GM18517 (cell line): Measurements from ENCODE around the gene ATP8B1.
"Not testable (repeated sequence)": the region's sequence is repeated elsewhere in the genome, so short reads cannot be mapped to it uniquely, and the experiment has no call there.

Experiments
- ATAC-seq: cut with Tn5 transposase; IDR thresholded peaks from one replicate; pipeline ENCODE4 v1.9.1; 2021; ENCODE audit warnings: mild to moderate bottlenecking, moderate library complexity; ENCODE audit not compliant: unreplicated experiment

Gene ATP8B1

DNA sequence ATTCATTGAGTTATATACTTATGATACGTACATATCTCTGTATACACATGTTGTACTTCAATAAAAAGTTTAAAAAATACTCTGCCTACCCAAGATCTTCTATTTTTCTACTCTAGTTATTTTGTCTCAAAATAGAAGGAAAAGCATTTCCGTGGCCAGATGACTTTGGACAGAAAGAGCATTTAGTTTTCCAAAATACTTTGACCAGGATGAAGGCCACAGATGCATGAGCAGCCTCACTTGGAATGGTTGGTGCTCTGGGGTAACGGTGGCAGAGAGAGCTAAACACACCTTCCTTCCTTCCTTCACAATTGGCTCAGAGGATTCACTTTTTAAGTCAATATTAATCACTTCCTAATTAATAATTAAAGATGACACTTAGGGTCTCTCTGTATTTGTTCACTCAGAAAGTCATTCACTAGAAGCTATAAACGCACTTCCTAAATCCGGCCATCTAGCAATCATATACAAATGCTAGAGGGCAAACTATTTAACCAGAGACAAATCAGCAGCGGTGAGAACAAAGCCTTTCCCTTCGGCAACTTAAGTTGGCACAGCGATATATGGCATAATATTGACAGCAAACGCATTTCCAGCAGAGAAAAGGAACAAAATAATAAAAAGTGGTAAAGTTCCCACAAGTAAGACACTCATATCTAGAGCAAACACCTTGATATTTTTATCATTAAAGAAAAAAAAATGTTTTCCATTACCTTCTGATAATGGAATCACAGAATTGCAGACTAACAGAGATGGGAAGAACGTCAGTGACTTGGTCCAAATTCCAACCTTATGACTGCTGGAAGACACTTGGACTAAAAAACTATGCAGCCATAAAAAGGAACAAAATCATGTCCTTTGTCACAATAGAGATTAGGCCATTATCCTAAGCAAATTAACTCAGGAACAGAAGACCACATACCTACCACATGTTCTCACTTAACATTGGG, 125.6 kb downstream of the ATP8B1 start:
- no peak for ATAC-seq

DNA sequence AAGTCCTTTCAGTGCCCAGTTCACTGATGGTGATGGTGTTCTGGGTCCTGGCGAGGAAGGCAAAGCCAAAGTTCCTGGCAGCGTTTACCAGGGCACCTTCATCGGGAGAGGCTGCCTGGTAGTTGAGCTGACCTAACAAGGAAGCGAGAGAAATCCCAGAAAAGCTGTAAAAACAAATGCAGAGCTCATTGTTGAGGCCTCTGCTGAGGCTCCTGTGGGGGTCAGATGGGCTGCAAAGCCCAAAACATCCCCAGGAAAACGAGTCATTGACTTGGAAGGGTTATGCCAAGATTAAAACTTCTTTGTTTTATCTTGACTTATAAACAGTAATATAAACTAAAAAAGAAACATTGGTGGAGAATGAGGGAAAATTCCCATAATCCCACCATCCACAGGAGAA, 128.2 kb downstream of the ATP8B1 start:
- ATAC-seq: no peak

DNA sequence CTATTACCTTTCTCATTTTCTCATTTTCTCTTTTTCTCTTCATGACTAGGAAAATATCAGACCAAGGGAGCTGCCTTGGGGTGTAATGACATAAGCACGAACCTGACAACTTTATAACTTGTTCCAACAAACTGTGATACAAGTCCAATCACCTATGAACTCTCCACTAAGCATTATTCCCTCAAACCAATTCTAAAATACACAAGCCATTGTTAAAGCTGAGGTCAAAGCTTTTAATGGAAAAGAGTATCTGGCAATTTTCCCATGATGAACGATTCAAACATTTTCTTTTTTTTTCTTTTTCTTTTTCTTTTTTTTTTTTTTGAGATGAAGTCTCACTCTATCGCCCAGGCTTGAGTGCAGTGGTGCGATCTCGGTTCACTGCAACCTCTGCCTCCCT, 133.1 kb downstream of the ATP8B1 start:
- ATAC-seq: no peak

DNA sequence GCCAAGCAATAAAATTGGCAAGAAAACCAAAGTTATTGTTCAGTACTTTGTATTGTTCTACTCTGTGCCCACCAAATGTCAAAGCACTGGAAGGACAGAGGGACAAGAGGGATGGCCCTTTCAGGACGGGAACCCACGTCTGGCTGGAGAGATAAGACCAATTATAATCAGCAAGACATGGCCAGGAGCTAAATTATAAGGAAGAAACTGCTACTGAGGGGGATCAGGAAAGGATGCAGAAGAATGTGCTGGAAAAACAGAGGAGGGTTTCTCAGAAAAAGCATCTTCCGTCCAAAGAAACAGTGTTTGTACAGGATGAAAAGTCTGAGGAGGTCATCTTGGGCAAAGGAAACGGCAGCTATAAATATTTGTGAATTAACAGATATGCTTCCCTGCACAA, 135.1 kb downstream of the ATP8B1 start:
- no peak for ATAC-seq

DNA sequence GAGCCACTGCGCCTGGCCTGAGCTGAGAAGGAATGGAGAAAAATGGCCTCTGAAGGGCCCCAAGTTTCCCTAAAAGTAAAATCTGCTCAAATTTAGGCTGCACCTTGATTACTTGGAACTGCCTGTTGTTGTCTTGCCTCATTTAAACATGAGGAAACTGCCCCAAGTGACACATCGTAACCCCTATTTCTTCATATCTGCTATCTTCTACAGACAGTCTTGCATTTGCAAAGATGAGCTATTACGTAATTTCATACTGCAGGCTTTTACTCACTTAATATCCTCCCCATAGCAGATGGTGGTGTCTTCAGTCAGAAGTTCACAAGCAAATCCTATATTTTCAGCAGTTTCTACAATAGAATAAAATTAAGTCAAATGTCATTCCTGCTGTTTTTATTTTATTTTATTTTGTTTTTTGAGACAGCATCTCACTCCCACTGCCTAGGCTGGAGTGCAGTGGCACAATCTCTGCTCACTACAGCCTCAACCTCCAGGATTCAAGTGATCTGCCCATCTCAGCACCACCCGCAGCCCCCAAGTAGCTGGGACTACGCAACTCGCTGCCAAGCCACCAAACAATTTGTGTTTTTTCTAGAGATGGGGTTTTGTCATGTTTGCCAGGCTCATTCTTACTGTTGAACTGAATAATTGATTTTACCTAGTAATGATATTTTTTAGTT, 136.2 kb downstream of the ATP8B1 start:
- no peak for ATAC-seq

DNA sequence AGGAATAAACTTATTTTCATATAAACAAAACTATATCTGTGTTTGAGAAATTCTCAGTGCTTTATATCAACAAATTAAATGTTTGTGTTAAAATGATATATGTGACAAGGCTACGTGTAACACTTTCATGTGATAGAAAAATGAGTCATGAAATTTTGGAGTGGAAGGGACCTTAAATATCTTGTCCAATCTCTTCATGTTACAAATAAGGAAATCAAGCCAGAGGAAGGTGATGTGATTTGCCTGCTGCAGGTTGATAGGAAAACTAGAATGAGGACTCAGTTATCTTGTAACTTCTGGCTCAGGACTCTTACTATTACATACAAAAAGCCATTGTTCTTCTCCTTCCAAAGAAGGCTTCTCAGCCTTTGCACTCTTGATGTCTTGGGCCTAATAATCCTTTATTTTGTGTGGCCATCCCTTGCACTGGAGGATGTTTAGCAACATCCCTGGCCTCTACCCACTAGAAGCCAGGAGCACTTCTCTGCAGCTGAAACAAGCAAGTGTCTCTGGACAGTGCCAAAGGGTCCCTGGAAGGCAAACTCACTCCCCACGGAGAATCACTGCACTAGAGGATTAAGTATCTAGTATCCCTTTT, 138.4 kb downstream of the ATP8B1 start:
- ATAC-seq: no peak

DNA sequence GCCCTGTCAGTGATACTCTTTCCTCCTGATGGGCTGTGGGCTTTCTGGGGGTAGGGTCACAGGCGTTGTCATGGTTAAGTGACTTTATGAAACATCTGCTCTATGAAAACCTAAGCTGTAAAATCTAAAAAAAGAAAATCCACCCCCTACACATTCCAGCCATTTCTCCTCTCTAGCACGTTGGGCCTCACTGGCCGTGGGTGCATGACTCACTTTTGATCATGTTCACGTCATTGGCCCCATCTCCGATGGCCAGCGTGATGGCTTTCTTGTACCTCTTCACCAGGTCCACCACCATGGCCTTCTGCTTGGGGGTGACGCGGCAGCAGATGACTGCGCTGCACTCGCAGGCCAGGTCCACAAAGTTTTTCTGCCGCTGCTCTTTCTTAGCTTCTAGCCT, 142.2 kb downstream of the ATP8B1 start:
- ATAC-seq: no peak

DNA sequence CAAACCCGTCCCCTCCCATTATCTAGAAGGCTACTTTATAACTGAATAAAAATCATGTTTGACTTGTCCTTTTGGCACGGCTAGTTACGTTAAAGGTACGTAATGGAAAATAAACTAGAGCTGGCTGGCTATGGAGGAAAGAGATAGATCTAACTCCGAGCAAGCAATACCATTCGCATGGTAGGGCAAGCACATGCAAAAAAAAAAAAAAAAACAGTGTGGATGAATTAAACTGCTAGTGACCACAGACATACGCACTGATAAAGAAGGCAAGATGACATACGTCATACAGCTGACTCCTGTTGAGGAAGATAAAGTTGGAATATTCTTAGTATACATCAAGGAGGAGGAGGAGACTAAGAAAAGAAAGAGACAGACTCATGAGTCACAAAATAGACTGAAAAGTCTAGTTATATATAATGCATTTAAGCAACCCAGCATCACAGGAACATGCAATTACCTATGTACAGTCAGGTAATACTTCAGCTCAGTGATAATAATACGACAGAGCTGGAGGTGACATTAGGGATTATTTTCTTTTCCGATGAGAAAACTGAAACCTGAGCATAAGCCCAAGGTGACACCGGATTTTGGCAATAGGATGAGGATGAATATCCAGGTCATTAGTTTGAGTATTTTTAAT, 143.5 kb downstream of the ATP8B1 start:
- ATAC-seq: no peak

DNA sequence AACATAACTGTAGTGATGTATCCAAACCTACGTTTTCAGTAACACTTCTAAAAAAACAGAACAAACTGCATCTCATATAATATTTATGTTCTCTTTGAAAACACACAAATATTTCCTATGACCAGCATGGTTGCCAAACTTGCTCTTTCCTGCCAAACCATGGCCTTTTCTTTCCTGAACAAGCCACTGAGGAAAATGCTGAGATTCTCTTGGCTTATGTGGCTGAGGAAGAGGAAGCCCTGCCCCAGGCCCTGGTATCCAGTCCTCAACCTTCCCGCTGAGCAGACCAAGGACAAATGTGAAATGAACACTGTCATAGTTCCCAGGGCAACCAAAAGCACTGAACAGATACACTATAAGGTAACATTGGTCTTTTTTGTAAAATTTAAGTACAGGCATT, 145.6 kb downstream of the ATP8B1 start:
- no peak for ATAC-seq

DNA sequence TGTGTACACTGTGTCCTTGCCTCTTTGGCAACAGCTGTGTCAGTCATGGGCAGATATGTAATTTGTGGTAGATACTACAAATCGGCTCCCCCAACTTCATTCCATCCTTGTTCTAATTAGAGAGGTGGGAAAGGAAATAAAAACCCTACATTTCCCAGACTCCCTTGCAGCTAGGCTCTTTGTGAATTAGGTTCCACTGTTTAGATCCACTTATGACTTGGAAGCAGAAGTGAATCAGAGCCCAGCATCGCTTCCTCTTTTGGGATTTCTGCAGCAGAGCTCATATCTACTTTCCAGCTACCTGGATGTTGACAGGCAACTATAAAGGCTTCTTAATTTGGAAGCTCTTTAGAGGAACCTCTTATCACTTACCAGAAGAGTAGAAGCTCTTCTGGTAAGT, 147.4 kb downstream of the ATP8B1 start:
- no peak for ATAC-seq

DNA sequence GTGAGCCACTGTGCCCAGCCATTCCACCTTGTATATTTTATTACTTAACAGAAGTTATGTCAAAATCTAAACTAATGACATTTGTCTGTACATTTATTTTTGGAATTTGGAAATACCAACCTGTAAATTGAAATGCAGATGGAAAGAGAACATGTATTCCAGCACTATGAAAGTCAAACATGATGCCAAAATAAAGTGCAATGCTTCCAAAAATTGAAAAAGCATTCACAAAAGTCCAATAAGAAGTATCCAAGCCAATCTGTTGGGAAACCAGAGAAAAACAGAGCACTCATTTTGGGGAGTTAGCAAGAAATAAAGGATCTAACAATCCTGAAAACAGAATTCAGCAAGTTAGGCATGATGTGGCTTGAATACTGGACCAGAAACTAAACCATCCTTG, 151.2 kb downstream of the ATP8B1 start:
- no peak for ATAC-seq

DNA sequence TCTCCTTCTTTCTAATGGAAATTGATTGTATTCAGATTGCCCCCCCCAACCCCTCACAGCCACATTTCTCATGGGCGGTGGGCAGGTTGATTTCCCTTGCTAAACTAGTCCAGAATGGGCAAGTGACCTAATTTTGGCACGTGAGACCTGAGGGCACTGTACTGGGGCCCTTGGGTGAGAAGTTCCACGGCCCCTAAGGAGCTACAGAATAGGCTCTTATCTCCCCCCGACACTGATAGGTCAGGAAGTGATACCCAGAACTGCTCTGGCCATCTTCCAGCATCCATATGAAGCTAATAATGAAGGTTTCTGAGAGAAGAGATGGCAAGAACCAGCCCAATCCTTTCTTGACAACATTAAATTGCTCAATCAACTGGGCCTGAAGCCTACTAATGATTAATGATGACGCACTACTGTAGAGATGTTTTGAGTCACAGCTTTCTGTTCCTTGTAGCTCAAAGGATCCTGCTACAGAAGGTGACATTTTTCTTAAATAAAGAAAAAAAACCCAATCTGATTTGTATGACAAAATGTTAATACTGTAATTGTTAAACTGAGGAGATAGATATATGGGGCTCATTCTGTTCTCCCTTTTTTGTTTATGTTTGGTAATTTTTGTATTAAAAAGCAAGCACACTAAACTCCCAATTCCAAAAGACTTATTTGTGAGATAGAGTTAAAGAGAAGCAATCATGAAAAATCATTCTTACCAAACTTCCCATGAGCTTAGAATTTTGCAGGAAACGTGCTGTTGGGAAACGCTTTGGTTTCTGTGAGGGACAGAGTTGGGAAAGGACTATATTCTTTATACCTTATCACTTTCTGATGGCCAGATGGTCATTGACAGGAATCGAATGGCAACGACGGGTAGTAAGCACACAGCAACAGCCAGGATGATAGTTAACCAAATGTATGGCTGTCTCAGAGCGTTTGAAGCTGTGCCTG, 153.3 kb downstream of the ATP8B1 start:
- peak; percentile 97 for ATAC-seq

DNA sequence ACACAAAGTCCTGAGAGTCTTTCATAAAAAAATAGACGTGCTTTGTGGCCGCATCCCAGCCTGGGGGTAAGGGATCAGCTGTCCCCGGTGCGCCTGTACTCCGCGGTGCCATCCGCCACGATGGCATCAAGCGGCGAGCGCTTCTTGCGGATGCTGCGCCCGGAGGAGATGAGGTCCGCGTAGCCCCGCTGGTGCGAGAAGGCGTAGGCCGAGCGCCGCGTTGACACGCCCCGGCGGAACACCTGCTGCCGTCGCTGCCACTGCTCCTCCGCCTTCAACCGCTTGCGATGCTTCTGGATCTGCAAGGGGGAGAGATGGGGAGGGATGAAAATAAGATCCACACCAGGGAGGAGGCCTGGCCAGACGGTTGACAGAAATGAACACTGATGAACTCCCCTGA, 154.7 kb downstream of the ATP8B1 start:
- no peak for ATAC-seq

DNA sequence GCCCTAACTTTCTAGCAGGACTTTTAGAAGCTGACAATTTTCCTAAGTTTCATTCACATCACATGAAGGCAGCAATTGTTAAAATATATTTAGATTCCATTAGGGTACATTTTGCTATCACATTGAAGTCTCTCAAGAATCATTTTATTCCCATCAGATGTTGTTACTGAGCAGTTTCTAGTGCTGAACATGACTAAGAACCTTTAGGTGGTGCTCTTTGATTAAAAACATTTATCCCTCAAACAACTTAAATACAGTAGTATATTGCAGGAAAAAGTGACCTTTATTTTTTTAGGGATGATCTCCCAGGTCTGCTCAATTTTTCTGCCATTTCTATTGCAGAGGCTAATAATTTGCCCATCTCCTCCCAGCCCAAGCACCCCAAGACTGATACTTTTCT, 158.6 kb downstream of the ATP8B1 start:
- no peak for ATAC-seq

DNA sequence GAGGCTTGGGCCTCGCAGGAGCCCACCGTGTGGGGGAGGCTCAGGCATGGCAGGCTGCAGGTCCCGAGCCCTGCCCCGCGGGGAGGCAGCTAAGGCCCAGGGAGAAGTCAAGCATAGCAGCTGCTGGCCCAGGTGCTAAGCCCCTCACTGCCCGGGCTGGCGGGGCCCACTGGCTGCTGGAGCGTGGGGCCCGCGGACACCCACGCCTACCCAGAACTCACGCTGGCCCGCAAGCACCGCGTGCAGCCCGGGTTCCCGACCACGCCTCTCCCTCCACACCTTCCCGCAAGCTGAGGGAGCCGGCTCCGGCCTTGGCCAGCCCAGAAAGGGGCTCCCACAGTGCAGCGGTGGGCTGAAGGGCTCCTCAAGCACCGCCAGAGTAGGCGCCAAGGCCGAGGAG, 159.4 kb downstream of the ATP8B1 start:
- not testable (repeated sequence) for ATAC-seq

DNA sequence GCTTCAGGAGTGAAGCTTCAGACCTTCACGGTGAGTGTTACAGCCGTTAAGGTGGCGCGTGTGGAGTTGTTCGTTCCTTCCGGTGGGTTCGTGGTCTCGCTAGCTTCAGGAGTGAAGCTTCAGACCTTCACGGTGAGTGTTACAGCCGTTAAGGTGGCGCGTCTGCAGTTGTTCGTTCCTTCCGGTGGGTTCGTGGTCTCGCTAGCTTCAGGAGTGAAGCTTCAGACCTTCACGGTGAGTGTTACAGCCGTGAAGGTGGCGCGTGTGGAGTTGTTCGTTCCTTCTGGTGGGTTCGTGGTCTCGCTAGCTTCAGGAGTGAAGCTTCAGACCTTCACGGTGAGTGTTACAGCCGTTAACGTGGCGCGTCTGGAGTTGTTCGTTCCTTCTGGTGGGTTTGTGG, 160.7 kb downstream of the ATP8B1 start:
- ATAC-seq: not testable (repeated sequence)

DNA sequence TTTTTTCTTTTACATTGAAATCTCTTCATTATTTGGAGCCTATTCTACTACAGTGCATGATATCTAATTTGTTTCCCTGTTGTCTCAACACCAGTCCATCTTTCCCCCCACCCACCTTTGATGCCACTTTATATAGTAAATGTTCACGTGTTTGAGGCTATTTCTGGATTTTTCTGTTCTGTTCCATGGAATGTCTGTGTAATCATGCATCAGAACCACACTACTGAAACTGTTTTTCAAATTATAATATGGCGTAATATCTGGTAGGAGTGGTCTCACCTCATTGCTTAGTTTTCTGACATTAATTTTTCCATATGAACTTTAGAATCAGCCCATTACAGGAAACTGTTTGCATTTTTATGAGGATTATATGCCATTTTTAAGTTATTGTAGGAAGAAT, 162.4 kb downstream of the ATP8B1 start:
- no peak for ATAC-seq

DNA sequence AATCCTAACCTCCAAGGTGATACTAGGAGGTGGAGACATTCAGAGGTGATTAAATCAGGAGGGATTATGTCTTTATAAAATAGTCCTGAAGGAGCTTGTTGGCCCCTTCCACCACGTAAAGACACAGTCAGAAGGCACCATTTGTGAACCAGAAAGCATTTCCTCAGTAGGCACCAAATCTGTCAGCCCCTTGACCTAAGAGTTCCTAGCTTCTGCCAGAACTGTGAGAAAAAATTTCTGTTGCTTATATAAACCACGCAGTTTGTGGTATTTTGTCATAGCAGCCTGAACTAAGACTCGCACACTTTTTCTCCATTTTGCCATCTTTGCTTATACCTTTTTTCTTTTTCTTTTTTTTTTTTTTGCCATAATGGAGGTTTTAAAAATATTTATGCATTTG, 162.9 kb downstream of the ATP8B1 start:
- no peak for ATAC-seq

DNA sequence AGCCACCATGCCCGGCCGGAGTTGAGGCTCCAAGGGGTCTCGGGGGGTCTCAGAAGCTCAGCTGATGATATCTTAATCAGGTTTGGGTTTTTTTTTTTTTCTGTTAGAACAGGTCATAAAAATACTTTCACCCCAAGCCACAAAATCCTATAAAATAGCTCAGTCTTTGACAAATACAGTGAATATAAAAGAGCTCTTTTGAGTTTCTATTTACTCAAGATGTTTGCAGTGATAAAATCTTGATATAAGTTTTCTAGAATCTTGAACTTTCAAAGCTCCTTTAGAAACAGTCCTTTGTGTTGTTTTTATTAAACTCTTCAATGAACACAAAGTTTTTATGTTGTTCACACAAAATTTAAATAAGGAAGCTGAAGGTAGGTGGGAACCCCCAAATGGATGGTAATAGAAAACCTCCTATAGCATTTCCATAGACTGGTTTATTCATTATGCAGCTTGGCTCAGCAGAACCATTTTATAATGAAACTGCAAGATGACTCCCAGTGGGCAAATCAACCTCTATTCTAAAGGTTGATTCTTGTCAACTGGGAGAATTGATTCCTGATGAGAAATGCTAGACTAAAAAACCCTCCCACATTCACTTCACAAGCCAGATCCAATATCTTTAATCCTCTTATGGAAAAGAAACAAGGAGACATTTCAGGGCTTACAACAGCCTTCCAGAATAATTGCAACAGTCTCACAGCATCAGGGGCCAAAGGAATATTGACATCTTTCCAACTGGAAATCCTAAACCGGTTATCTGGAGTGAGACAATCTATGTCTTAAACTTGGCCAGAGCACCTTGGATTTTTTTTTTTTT, 167.9 kb downstream of the ATP8B1 start:
- no peak for ATAC-seq
